Stomach (tissue), 4 donors: ENCODE results near the gene POLD2.

Experiments used
- EP300 ChIP-seq: sonication (generic); formaldehyde crosslinking; IDR thresholded peaks from one replicate; pipeline ENCODE4 v1.6.1; 2017; ENCODE audit warnings: antibody characterized with exemption
- POLR2A ChIP-seq, 4 donors: fragments of 450-650 bp; IDR thresholded peaks; one replicate each; pipeline ENCODE4 v1.6.1; 2016; ENCODE audit warnings: antibody characterized with exemption in 4 of 4, control low read depth in 2 of 4, mild to moderate bottlenecking in 1 of 4, moderate library complexity in 1 of 4
- POLR2AphosphoS5 ChIP-seq, 3 donors: sonication (generic); formaldehyde crosslinking; IDR thresholded peaks; one replicate each; pipeline ENCODE4 v1.6.1; 2016; ENCODE audit warnings: antibody characterized with exemption in 3 of 3
- TF ChIP-seq, protein P1 (sequence below), 7 experiments: fragments of 450-650 bp in 4 of 7; fragments of 200-600 bp in 3 of 7; sonication (generic) in 3 of 7; IDR thresholded peaks; one replicate each; pipeline ENCODE4 v1.5.1; 2016 to 2019; ENCODE audit warnings: antibody characterized with exemption in 7 of 7, control low read depth in 2 of 7, mild to moderate bottlenecking in 1 of 7

DNA sequence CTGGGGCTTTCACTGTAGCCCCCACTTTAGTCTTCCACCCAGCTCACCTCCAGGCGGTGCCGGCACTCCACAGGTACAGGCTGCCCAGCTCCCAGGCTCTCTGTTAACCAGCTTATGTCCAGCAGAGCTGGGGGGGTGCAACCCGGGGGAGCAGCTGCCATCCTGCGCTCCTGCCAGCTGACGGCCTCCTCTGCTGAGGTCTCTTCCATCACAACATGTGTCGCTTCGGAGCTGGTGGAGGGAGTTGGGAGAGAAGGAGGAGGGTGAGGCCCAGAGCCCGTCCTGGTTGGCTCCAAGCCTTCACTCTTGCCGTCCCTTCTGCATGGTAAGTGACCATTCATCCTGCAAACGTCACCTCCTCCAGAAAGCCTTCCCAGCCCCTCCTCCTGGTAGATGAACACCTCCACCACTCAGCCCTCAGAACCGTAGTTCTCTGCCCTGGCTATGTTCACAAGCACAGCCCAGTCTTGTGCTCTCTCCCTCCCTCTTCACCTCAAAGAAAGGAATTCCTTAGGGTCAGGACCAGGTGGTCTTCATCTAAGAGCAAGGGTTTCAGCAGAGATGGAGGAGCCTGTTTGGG, 42.6 kb downstream of the POLD2 start:
- TF ChIP-seq, protein P1, sequence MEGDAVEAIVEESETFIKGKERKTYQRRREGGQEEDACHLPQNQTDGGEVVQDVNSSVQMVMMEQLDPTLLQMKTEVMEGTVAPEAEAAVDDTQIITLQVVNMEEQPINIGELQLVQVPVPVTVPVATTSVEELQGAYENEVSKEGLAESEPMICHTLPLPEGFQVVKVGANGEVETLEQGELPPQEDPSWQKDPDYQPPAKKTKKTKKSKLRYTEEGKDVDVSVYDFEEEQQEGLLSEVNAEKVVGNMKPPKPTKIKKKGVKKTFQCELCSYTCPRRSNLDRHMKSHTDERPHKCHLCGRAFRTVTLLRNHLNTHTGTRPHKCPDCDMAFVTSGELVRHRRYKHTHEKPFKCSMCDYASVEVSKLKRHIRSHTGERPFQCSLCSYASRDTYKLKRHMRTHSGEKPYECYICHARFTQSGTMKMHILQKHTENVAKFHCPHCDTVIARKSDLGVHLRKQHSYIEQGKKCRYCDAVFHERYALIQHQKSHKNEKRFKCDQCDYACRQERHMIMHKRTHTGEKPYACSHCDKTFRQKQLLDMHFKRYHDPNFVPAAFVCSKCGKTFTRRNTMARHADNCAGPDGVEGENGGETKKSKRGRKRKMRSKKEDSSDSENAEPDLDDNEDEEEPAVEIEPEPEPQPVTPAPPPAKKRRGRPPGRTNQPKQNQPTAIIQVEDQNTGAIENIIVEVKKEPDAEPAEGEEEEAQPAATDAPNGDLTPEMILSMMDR (IDR thresholded peaks at IDR 0.05) = no peak
- TF ChIP-seq POLR2A (IDR thresholded peaks at IDR 0.05) (no peak), POLR2AphosphoS5 (IDR thresholded peaks at IDR 0.05) (no peak), EP300 (no peak)
